Parathyroid adenoma (tissue), 2 donors: Measurements from ENCODE around the gene TMEM270.
A peak's percentile ranks its signal among the peaks of the same experiment; 100 is the strongest.

ENCODE experiments used
- H2AFZ ChIP-seq: fragments of 300-600 bp; sonication (generic); one replicate; pipeline ENCODE4 v1.7.0; 2017; ENCODE audit warnings: antibody characterized with exemption, mild to moderate bottlenecking
- H3K27ac ChIP-seq: fragments of 300-600 bp; sonication (generic); one replicate; pipeline ENCODE4 v1.7.0; 2017
- H3K27me3 ChIP-seq: fragments of 300-600 bp; sonication (generic); one replicate; pipeline ENCODE4 v1.7.0; 2017; ENCODE audit warnings: low read length; ENCODE audit not compliant: control insufficient read depth, insufficient read depth
- H3K36me3 ChIP-seq: fragments of 300-600 bp; sonication (generic); one replicate; pipeline ENCODE4 v1.7.0; 2017; ENCODE audit warnings: low read length; ENCODE audit not compliant: control insufficient read depth, insufficient read depth
- H3K4me1 ChIP-seq: fragments of 300-600 bp; sonication (generic); one replicate; pipeline ENCODE4 v1.7.0; 2017; ENCODE audit warnings: control low read depth
- H3K4me2 ChIP-seq: fragments of 300-600 bp; sonication (generic); one replicate; pipeline ENCODE4 v1.7.0; 2017; ENCODE audit warnings: low read length
- H3K4me3 ChIP-seq: fragments of 300-600 bp; sonication (generic); one replicate; pipeline ENCODE4 v1.7.0; 2017; ENCODE audit warnings: low read depth, low read length
- H3K79me2 ChIP-seq: fragments of 300-600 bp; sonication (generic); one replicate; pipeline ENCODE4 v1.7.0; 2017; ENCODE audit warnings: control low read depth
- H3K9ac ChIP-seq: fragments of 300-600 bp; sonication (generic); one replicate; pipeline ENCODE4 v1.7.0; 2017; ENCODE audit warnings: mild to moderate bottlenecking
- H3K9me3 ChIP-seq: fragments of 300-600 bp; sonication (generic); one replicate; pipeline ENCODE4 v1.7.0; 2017; ENCODE audit warnings: low read length; ENCODE audit not compliant: control insufficient read depth
- CTCF ChIP-seq: fragments of 300-600 bp; sonication (generic); IDR thresholded peaks from one replicate; pipeline ENCODE4 v1.7.0; 2017; ENCODE audit warnings: antibody characterized with exemption, mild to moderate bottlenecking
- donor health status: primary hyperparathyroidism.

Gene TMEM270

GRCh38 chr7:73860859-73861258, at the start of gene TMEM270:
Gene TMEM270, plus strand, starts transcription at chr7:73861159. Its CDS starts 36 bp downstream, at chr7:73861195.
- Histone ChIP-seq H3K27ac (no peak within 1 kb of the TSS), H3K9me3 (no peaks in the 10 kb centered on the region), H3K9ac (no peak within 1 kb of the TSS), H3K27me3 (no peaks in the 10 kb centered on the region), H3K4me2 (no peak within 1 kb of the TSS), H3K4me3 (no peak within 1 kb of the TSS), H3K36me3 (no peaks in the 10 kb centered on the region), H3K4me1 (no peaks in the 10 kb centered on the region), H3K79me2 (no peaks in the 10 kb centered on the region), H2AFZ (no peak within 1 kb of the TSS)
- no peak for TF ChIP-seq CTCF

GRCh38 chr7:73811760-73812168, 49.2 kb upstream of the TMEM270 start:
- no peaks in the 10 kb centered on the region for H3K4me1 ChIP-seq
- no peak overlapping the region for H3K9ac ChIP-seq
- no peaks in the 10 kb centered on the region for H3K9me3 ChIP-seq
- H3K27me3 ChIP-seq: no peaks in the 10 kb centered on the region
- TF ChIP-seq CTCF: peak; percentile 93
- H3K36me3 ChIP-seq: no peaks in the 10 kb centered on the region
- no peak overlapping the region for H3K27ac ChIP-seq
- H3K4me3 ChIP-seq: no peak overlapping the region
- no peak overlapping the region for H3K4me2 ChIP-seq
- H2AFZ ChIP-seq: peak overlapping the region; percentile 57
- H3K79me2 ChIP-seq: no peaks in the 10 kb centered on the region

GRCh38 chr7:73812996-73813395, 48.0 kb upstream of the TMEM270 start:
- no peak overlapping the region for H3K9ac ChIP-seq
- no peaks in the 10 kb centered on the region for H3K9me3 ChIP-seq
- H3K4me3 ChIP-seq: no peak overlapping the region
- H3K27ac ChIP-seq: no peak overlapping the region
- TF ChIP-seq CTCF: no peak
- H3K27me3 ChIP-seq: no peaks in the 10 kb centered on the region
- no peak overlapping the region for H2AFZ ChIP-seq
- no peaks in the 10 kb centered on the region for H3K36me3 ChIP-seq
- no peak overlapping the region for H3K4me2 ChIP-seq
- H3K4me1 ChIP-seq: no peaks in the 10 kb centered on the region
- H3K79me2 ChIP-seq: no peaks in the 10 kb centered on the region

DNA sequence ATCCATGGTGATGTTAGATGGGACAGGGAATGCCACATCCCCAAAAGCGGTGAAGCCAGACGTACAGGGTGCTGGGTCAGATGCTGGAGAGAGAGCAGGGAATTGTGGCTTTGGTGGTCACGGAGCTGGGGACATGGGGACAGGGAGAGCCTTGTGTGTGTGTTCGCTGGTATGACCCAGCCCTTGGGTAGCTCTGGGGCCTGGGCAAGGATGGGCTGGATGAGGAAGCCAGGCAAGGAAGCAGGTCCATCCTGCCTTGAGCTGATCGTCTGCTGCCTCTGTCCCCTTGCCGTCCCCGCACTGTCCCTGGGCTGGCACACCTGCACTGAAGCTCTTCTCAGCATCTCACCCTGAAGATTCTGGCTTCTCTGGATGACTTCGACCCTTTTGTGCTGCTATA, 45.5 kb upstream of the TMEM270 start:
- H3K9me3 ChIP-seq: no peaks in the 10 kb centered on the region
- no peak overlapping the region for H3K9ac ChIP-seq
- no peak overlapping the region for H2AFZ ChIP-seq
- no peak overlapping the region for H3K4me3 ChIP-seq
- H3K4me1 ChIP-seq: no peaks in the 10 kb centered on the region
- no peaks in the 10 kb centered on the region for H3K79me2 ChIP-seq
- TF ChIP-seq CTCF: no peak
- H3K4me2 ChIP-seq: no peak overlapping the region
- no peaks in the 10 kb centered on the region for H3K36me3 ChIP-seq
- no peaks in the 10 kb centered on the region for H3K27me3 ChIP-seq
- no peak overlapping the region for H3K27ac ChIP-seq

- no peak overlapping the region for H3K4me3 ChIP-seq
- H3K9ac ChIP-seq: no peak overlapping the region
- peaks cover 6% of the 10 kb centered on the region for H3K4me1 ChIP-seq
- no peak overlapping the region for H2AFZ ChIP-seq
- no peak overlapping the region for H3K27ac ChIP-seq
- H3K9me3 ChIP-seq: no peaks in the 10 kb centered on the region
- no peaks in the 10 kb centered on the region for H3K79me2 ChIP-seq
- H3K27me3 ChIP-seq: no peaks in the 10 kb centered on the region
- no peaks in the 10 kb centered on the region for H3K36me3 ChIP-seq
- H3K4me2 ChIP-seq: no peak overlapping the region
- no peak for TF ChIP-seq CTCF
Measured at GRCh38 chr7:73817121-73817520, 43.8 kb upstream of the TMEM270 start.
